Ishikawa (cell line): ENCODE data around the gene RHBDD3.

ENCODE experiments used
- CEBPB ChIP-seq: IDR thresholded peaks from 2 replicates; pipeline ENCODE4 v1.6.1; 2012
- EP300 ChIP-seq: IDR thresholded peaks from 2 replicates; pipeline ENCODE4 v1.6.1; 2012; ENCODE audit warnings: borderline replicate concordance
- MAX ChIP-seq: IDR thresholded peaks from 2 replicates; pipeline ENCODE4 v1.6.1; 2012
- TAF1 ChIP-seq: IDR thresholded peaks from 2 replicates; pipeline ENCODE4 v1.6.1; 2012; ENCODE audit warnings: low read depth, mild to moderate bottlenecking
- ZBTB7A ChIP-seq: IDR thresholded peaks from 2 replicates; pipeline ENCODE4 v1.6.1; 2012; ENCODE audit warnings: low read depth
- TF ChIP-seq, protein P1 (sequence below): IDR thresholded peaks from 2 replicates; pipeline ENCODE4 v1.6.1; 2012; ENCODE audit warnings: low read depth, mild to moderate bottlenecking

DNA sequence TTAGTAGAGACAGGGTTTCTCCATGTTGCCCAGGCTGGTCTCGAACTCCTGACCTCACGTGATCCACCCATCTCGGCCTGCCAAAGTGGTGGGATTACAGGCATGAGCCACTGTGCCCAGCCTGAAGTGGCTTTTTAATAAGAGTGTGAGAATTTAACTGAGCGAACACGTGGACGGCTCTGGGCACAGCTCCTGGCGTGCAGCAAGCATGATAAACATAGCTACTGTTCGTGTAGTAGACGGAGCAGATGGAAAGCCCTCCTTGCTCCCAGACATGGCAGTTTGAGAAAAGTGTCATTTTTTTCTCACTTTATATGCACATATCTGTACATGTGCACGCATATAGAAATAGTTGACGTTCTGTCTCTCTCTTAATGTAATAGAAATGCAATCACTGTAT lies 55.0 kb downstream of the RHBDD3 start:
- no peak for TF ChIP-seq TAF1
- no peak for TF ChIP-seq MAX
- TF ChIP-seq, protein P1, sequence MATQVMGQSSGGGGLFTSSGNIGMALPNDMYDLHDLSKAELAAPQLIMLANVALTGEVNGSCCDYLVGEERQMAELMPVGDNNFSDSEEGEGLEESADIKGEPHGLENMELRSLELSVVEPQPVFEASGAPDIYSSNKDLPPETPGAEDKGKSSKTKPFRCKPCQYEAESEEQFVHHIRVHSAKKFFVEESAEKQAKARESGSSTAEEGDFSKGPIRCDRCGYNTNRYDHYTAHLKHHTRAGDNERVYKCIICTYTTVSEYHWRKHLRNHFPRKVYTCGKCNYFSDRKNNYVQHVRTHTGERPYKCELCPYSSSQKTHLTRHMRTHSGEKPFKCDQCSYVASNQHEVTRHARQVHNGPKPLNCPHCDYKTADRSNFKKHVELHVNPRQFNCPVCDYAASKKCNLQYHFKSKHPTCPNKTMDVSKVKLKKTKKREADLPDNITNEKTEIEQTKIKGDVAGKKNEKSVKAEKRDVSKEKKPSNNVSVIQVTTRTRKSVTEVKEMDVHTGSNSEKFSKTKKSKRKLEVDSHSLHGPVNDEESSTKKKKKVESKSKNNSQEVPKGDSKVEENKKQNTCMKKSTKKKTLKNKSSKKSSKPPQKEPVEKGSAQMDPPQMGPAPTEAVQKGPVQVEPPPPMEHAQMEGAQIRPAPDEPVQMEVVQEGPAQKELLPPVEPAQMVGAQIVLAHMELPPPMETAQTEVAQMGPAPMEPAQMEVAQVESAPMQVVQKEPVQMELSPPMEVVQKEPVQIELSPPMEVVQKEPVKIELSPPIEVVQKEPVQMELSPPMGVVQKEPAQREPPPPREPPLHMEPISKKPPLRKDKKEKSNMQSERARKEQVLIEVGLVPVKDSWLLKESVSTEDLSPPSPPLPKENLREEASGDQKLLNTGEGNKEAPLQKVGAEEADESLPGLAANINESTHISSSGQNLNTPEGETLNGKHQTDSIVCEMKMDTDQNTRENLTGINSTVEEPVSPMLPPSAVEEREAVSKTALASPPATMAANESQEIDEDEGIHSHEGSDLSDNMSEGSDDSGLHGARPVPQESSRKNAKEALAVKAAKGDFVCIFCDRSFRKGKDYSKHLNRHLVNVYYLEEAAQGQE, result no peak
- TF ChIP-seq ZBTB7A, result no peak
- no peak for TF ChIP-seq EP300
- TF ChIP-seq CEBPB, result no peak
